NCI-H2081 (cell line): Measurements from ENCODE around the gene TAF4.
"Not testable (repeated sequence)": the region's sequence is repeated elsewhere in the genome, so short reads cannot be mapped to it uniquely, and the experiment has no call there.

Experiments
- DNase-seq, 2 experiments: peaks; one replicate each; lab custom pipeline; 2025; lab: John Stamatoyannopoulos, UW

TAF4 gene

GRCh38 chr20:61948056-61948455 lies 117.6 kb downstream of the TAF4 start:
- DNase-seq: not testable (repeated sequence)

- not testable (repeated sequence) for DNase-seq
These were observed 120.2 kb downstream of the TAF4 start for GRCh38 chr20:61945495-61945894.

- not testable (repeated sequence) for DNase-seq
These were observed 120.7 kb downstream of the TAF4 start for GRCh38 chr20:61944967-61945366.

GRCh38 chr20:61942526-61942925 lies 123.2 kb downstream of the TAF4 start:
- DNase-seq: no peak

GRCh38 chr20:61941721-61942405 lies 123.8 kb downstream of the TAF4 start:
- no peak for DNase-seq

- DNase-seq: no peak
These were observed 124.5 kb downstream of the TAF4 start for GRCh38 chr20:61940976-61941720.

GRCh38 chr20:61940491-61940890 lies 125.2 kb downstream of the TAF4 start:
- no peak for DNase-seq

- DNase-seq: no peak
These were observed 125.9 kb downstream of the TAF4 start for GRCh38 chr20:61939691-61940360.

GRCh38 chr20:61938839-61939690 lies 126.6 kb downstream of the TAF4 start:
- DNase-seq: no peak

GRCh38 chr20:61937963-61938838 lies 127.5 kb downstream of the TAF4 start:
- DNase-seq: no peak

- no peak for DNase-seq
These were observed 128.3 kb downstream of the TAF4 start for GRCh38 chr20:61937146-61937962.

- no peak for DNase-seq
These were observed 129.0 kb downstream of the TAF4 start for GRCh38 chr20:61936701-61937131.

GRCh38 chr20:61935926-61936700 lies 129.6 kb downstream of the TAF4 start:
- DNase-seq: no peak

GRCh38 chr20:61934716-61935530 lies 130.8 kb downstream of the TAF4 start:
- no peak for DNase-seq

- DNase-seq: no peak
These were observed 131.5 kb downstream of the TAF4 start for GRCh38 chr20:61933951-61934715.

- DNase-seq: no peak
These were observed 132.2 kb downstream of the TAF4 start for GRCh38 chr20:61933481-61933950.

GRCh38 chr20:61932711-61933480 lies 132.8 kb downstream of the TAF4 start:
- DNase-seq: no peak
